Sciatic nerve (tissue), 2 donors: Measurements from ENCODE around the gene ZC3H7A. TPM values are rescaled to one million over a fixed set of nuclear protein-coding genes. Genes with fewer than 3 reads are reported as not detected.
A peak's percentile ranks its signal among the peaks of the same experiment; 100 is the strongest.
"Not testable (repeated sequence)": the region's sequence is repeated elsewhere in the genome, so short reads cannot be mapped to it uniquely, and the experiment has no call there.

ENCODE experiments used
- ATAC-seq: fragments of 200-7000 bp; cut with Tn5 transposase; one replicate; pipeline ENCODE4 v1.9.1; 2020; ENCODE audit warnings: mild to moderate bottlenecking, moderate library complexity
- DNase-seq: peaks from one replicate; pipeline ENCODE4 v3.0.0-alpha.2; 2020; ENCODE audit warnings: low spot score
- intact Hi-C: fragments of 100-400 bp; cut with DNase I; formaldehyde crosslinking; loops from one replicate; pipeline ENCODE4 v1.14.2; 2022
- total RNA-seq: library from RNA; stranded (reverse); fragmentation: NEBNext Ultra II Directional; extraction: Animal tissue kit (Norgen Biotek cat#: 25700); gene quantifications from one replicate; pipeline ENCODE4 v1.2.1, GENCODE V29; 2021
- donor health status: DM: no; HTN: no; CAD: no.
- donor health status: DM: no; HTN: no; CAD: no.

ZC3H7A gene
- total RNA-seq, 1 donor from 2014 or later: 91.1 TPM

GRCh38 chr16:11814800-11815199 lies 17.7 kb upstream of the ZC3H7A start:
- intact Hi-C loops: loop anchor here (10.0 kb wide), 1 partner anchor 410 kb away; no protein-coding TSS in a partner anchor
- DNase-seq, ATAC-seq: not testable (repeated sequence)

GRCh38 chr16:11806721-11807120 lies 9.7 kb upstream of the ZC3H7A start:
- DNase-seq (no peak), ATAC-seq (no peak)
- intact Hi-C loops: no loop called here

DNA sequence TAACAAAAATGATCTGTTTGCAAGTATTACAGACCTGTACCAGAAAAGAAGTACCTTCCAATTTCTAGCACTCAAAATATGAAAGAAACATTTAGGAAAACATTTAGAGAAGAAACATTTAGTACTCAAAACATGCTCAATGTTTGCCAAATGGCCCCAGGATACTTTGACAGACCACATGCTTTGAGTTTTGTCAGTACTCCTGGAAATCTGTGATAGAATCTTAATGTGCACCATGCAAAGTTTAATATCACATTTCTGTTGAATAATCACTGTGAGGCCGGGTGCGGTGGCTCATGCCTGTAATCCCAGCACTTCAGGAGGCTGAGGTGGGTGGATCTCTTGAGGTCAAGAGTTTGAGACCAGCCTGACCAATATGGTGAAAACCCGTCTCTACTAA lies 8.5 kb upstream of the ZC3H7A start:
- DNase-seq: no peak
- no peak for ATAC-seq
- intact Hi-C loops: no loop called here

DNA sequence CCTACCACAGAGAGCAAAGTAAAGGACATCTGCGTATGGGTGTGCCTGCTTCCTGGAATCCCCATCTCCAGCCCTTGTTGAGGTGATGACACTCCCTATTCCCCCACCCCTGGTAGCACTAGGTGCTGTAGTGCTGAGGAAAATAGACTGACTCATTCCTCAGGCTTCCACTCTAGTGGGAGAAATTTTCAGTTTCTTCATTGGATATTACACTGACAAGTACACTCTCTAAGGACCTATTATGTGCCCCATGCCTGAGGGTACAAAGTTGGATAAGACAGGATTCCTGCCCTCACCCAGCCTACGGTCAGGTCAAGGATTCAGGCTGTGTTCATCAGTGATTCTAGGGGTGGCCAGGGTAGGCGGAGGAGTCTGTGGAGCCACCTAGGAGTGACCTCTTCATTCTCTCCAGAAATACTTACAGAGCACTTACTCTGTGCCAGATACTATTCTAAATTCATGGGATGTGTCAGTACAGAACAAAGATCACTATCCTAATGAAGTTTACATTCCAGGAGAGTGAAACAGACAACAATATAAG lies 4.5 kb upstream of the ZC3H7A start:
- no peak for DNase-seq
- intact Hi-C loops: no loop called here
- ATAC-seq: no peak

- DNase-seq: no peak
- intact Hi-C loops: no loop called here
- no peak for ATAC-seq
Measured at GRCh38 chr16:11800382-11800718, 3.3 kb upstream of the ZC3H7A start.

GRCh38 chr16:11799509-11800381 lies 2.7 kb upstream of the ZC3H7A start:
- no peak for ATAC-seq
- intact Hi-C loops: loop anchor here (10.0 kb wide), 1 partner anchor 55 kb away; the partner anchor contains the start of gene TXNDC11
- no peak for DNase-seq

- DNase-seq (no peak), ATAC-seq (no peak)
- intact Hi-C loops: loop anchor here (10.0 kb wide), 1 partner anchor 54 kb away; the partner anchor contains the start of gene TXNDC11
Measured at GRCh38 chr16:11799017-11799381, 1.9 kb upstream of the ZC3H7A start.

DNA sequence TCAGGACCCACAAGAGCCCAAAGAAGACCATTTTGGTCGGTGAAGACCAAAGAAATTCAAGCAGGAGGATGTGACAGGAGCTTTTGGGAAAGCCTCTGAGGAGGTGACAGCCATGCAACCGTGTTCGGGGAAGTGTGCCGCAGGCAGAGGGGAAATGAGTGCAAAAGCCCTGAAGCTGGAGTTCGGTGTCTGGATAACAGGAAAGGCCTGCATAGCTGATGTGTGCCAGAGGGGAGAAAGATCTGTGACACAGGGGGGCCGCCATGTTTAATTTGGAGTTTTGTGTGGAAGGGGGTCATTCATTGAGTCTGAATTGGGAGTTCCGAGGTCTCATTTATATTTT lies 870 bp upstream of the ZC3H7A start:
- intact Hi-C loops: loop anchor here (10.0 kb wide), 1 partner anchor 53 kb away; the partner anchor contains the start of gene TXNDC11
- DNase-seq (no peak), ATAC-seq (peak; percentile 1)

DNA sequence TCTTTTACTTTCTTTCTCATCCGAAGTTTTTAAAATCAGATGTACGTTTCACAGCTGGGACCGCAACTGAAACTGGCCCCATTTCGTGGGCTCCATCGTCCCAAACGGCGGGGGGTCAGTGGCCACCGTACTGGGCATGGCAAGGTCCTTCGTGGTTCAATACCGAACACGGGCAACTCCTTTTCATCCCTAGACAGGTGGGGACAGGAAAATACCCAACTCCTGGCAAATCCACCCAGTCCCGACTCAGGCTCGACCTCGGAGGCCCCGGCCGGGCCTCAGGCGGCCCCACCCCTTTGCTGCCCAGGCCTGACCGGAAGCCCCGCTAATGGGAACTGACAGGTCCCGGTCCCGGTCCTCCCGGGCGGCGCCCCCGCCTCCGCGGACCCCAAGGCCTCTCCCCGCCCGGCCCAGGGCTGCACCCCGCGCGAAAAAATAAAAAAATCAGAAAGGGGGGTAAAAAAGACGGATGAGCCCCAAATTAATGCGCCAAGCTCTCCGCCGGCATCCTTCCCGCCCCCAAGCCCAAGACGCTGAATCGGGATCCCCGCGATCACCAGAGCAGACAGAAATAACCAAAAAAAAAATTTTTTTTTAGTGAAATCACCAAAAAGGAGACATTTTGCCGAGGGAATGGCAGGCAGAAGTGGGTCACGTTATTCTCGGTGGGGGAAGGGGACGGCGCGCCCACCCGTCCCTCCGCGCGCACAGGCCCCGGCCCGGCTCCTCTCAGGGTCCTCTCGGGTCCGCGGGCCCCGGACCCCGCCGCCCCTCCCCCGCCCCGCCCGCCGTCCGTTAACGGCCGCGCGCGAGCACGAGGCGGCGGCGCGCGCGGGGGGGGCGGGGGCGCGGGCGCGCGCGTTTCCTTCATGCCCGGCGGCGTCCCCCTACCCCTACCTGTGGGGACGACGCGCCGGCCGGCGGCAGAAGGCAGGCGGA lies 562 bp downstream of the ZC3H7A start:
- ATAC-seq (peak; percentile 61), DNase-seq (peak; percentile 82)
- intact Hi-C loops: loop anchor here (10.0 kb wide), 1 partner anchor 52 kb away; the partner anchor contains the start of gene TXNDC11

DNA sequence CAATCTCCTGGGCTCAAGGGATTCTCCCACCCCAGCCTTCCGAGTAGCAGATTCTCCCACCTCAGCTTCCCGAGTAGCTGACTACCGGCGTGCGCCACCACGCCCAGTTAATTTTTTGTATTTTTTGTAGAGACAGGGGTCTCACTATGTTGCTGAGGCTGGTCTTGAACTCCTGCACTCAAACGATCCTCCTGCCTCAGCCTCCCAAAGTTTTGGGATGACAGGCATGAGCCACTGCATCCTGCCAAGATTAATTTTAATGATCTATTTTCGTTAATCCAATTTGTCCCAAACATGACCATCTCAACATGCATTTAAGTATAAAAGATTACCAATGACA lies 1.2 kb downstream of the ZC3H7A start:
- no peak for ATAC-seq
- intact Hi-C loops: loop anchor here (10.0 kb wide), 1 partner anchor 51 kb away; the partner anchor contains the start of gene TXNDC11
- DNase-seq: no peak

GRCh38 chr16:11794996-11795886 lies 1.8 kb downstream of the ZC3H7A start:
- ATAC-seq: no peak
- intact Hi-C loops: loop anchor here (10.0 kb wide), 1 partner anchor 50 kb away; the partner anchor contains the start of gene TXNDC11
- DNase-seq: no peak

DNA sequence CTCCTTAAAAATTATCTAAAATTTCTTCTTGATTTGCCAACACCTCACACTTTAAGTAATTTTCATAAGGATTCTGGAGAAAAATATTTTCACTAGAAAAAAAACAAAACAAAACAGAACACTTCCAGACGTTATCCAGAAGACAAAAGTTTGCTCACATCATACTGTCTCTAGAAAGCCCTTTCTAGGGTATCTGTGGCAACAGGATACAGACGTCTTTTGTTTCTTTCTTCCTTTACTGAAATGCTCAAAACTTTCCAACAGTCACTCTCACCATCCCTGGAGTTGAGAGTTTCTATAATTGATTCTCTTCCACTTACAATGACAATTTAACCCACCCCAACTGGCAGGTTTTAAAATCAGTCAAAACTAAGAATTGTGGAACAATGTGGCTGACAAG lies 2.6 kb downstream of the ZC3H7A start:
- intact Hi-C loops: loop anchor here (10.0 kb wide), 1 partner anchor 50 kb away; the partner anchor contains the start of gene TXNDC11
- no peak for ATAC-seq
- DNase-seq: no peak

DNA sequence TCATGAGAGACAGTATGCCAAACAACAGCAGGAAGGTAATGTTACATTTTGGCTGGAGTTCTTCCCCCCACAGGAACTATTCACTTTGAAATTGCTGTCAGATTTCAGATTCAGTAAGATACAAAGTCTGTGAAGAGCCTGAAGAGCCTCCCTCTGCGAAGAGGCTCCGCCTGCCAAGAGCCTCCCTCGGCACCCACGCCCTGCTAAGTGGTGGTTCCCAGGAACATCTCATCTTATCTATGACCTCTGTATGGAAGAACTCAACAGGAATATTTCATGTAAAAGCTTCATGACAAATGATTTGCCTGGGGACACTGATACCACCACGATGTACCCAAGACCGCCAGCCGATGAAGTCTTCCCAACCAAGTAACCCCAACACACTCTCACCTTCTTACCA lies 3.2 kb downstream of the ZC3H7A start:
- ATAC-seq: no peak
- intact Hi-C loops: loop anchor here (10.0 kb wide), 1 partner anchor 49 kb away; the partner anchor contains the start of gene TXNDC11
- DNase-seq: no peak

DNA sequence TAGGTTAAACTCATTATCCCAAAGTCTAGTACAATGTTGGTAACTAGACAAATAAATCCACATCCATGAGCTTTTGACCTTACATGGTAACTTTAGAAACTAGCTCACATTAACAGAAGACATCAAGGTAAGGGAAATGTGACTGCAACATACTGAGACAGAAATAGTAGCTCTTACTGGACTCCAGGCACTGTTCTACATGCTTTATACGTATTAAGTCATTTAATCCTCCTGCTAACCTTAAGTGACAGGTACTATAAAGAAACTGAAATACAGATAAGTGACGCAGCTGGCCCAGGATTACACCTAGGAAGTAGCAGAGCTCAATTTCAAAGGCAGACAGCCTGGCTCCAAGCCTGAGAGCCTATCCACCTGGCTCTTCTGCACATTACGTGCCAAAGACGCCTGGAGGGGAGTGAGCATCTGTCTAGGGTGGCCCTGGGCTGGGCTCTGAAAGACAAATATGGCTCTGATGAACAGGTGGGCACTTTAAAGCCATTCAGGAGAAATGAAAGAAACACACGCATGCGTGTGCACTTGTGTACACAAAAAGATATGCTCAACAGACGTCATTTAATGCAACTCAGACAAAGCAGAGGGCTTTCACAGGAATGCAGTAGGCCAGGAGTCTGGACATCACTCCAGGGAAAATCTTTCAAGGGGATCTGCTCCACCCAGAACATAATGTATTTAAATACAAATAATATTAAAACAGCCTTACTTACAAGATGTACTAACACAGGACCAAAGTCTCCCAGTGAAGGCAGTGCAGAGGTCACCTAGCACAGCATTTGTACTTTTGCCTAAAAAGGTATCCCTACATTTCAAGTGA lies 4.4 kb downstream of the ZC3H7A start:
- ATAC-seq (no peak), DNase-seq (no peak)
- intact Hi-C loops: loop anchor here (10.0 kb wide), 1 partner anchor 48 kb away; the partner anchor contains the start of gene TXNDC11

GRCh38 chr16:11791144-11791828 lies 5.8 kb downstream of the ZC3H7A start:
- ATAC-seq: no peak
- no peak for DNase-seq
- intact Hi-C loops: loop anchor here (10.0 kb wide), 1 partner anchor 46 kb away; the partner anchor contains the start of gene TXNDC11

- no peak for ATAC-seq
- intact Hi-C loops: no loop called here
- DNase-seq: no peak
Measured at GRCh38 chr16:11788914-11789313, 8.1 kb downstream of the ZC3H7A start.
